Astrocyte (in vitro differentiated cells and primary cell): ENCODE measurements around the gene PDXK. TPM values are rescaled to one million over a fixed set of nuclear protein-coding genes. Genes with fewer than 3 reads are reported as not detected.

Experiments
- DNase-seq: peaks from one replicate; pipeline ENCODE4 v3.0.0-alpha.2; 2010; ENCODE audit warnings: low read depth
- FAIRE-seq: peaks from 2 replicates; lab custom pipeline; 2011; peaks lifted over from hg19 to GRCh38; lab: Jason Lieb, UNC
- H2AFZ ChIP-seq: 2 replicates; pipeline ENCODE4 v1.6.0; 2012; ENCODE audit warnings: low read depth, low read length, inconsistent platforms
- H3K27ac ChIP-seq: 2 replicates; pipeline ENCODE4 v1.5.1; 2011; ENCODE audit warnings: low read depth, low read length, inconsistent platforms
- H3K27me3 ChIP-seq: 2 replicates; pipeline ENCODE4 v1.6.0; 2011; ENCODE audit warnings: low read length, inconsistent platforms; ENCODE audit not compliant: insufficient read depth
- H3K36me3 ChIP-seq: 2 replicates; pipeline ENCODE4 v1.5.1; 2011; ENCODE audit warnings: low read length, inconsistent platforms; ENCODE audit not compliant: insufficient read depth
- H3K4me1 ChIP-seq: 2 replicates; pipeline ENCODE4 v1.5.1; 2011; ENCODE audit warnings: low read length, inconsistent platforms; ENCODE audit not compliant: insufficient read depth
- H3K4me2 ChIP-seq: 2 replicates; pipeline ENCODE4 v1.6.0; 2012; ENCODE audit warnings: low read length, inconsistent platforms
- H3K4me3 ChIP-seq: 2 replicates; pipeline ENCODE4 v1.5.1; 2011; ENCODE audit warnings: low read depth, mild to moderate bottlenecking, low read length, inconsistent platforms; ENCODE audit not compliant: insufficient read depth
- H3K79me2 ChIP-seq: 2 replicates; pipeline ENCODE4 v1.6.0; 2012; ENCODE audit warnings: mild to moderate bottlenecking, low read length, inconsistent platforms; ENCODE audit not compliant: insufficient read depth
- H3K9ac ChIP-seq: 2 replicates; pipeline ENCODE4 v1.6.0; 2012; ENCODE audit warnings: mild to moderate bottlenecking, low read length, inconsistent platforms
- H3K9me3 ChIP-seq: 2 replicates; pipeline ENCODE4 v1.5.1; 2012; ENCODE audit warnings: low read depth, mild to moderate bottlenecking, low read length, inconsistent platforms; ENCODE audit not compliant: insufficient read depth
- H4K20me1 ChIP-seq: 2 replicates; pipeline ENCODE4 v1.6.0; 2012; ENCODE audit warnings: low read length, inconsistent platforms; ENCODE audit not compliant: insufficient read depth
- H3K27ac Mint-ChIP-seq: one replicate; pipeline ENCODE4 v1.8.0; 2021; ENCODE audit warnings: mild to moderate bottlenecking, mixed read lengths; ENCODE audit not compliant: unreplicated experiment
- H3K27me3 Mint-ChIP-seq: one replicate; pipeline ENCODE4 v1.8.0; 2021; ENCODE audit warnings: low read depth, mixed read lengths; ENCODE audit not compliant: unreplicated experiment
- H3K36me3 Mint-ChIP-seq: one replicate; pipeline ENCODE4 v1.8.0; 2021; ENCODE audit warnings: low read depth, mixed read lengths; ENCODE audit not compliant: unreplicated experiment
- H3K4me1 Mint-ChIP-seq: one replicate; pipeline ENCODE4 v1.8.0; 2021; ENCODE audit warnings: low read depth, mixed read lengths; ENCODE audit not compliant: unreplicated experiment
- H3K4me3 Mint-ChIP-seq: one replicate; pipeline ENCODE4 v1.8.0; 2021; ENCODE audit warnings: mild to moderate bottlenecking, moderate library complexity, mixed read lengths; ENCODE audit not compliant: unreplicated experiment
- H3K9me3 Mint-ChIP-seq: one replicate; pipeline ENCODE4 v1.8.0; 2021; ENCODE audit warnings: mild to moderate bottlenecking, mixed read lengths; ENCODE audit not compliant: unreplicated experiment
- CTCF ChIP-seq: IDR thresholded peaks from 2 replicates; pipeline ENCODE4 v1.5.1; 2011; ENCODE audit warnings: low read depth, mild to moderate bottlenecking, inconsistent platforms, low read length, moderate library complexity; ENCODE audit not compliant: insufficient read depth
- EZH2 ChIP-seq: IDR thresholded peaks from 2 replicates; pipeline ENCODE4 v1.6.1; 2012; ENCODE audit warnings: mild to moderate bottlenecking, low read length, inconsistent platforms; ENCODE audit not compliant: insufficient read depth
- total RNA-seq: library from RNA; stranded (reverse); gene quantifications from 2 replicates; pipeline ENCODE4 v1.2.1, GENCODE V29; 2021

The PDXK gene
- total RNA-seq, 1 donor from 2014 or later: 180 TPM

- no peaks in the 10 kb centered on the region for H3K4me1 Mint-ChIP-seq
- H3K36me3 Mint-ChIP-seq: peaks cover 9% of the 10 kb centered on the region
- TF ChIP-seq CTCF (no peak), EZH2 (no peak)
- Histone ChIP-seq H3K79me2 (no peaks in the 10 kb centered on the region), H3K4me1 (no peaks in the 10 kb centered on the region), H3K9me3 (no peaks in the 10 kb centered on the region), H3K36me3 (no peaks in the 10 kb centered on the region), H2AFZ (no peak overlapping the region), H3K9ac (no peak overlapping the region), H3K4me3 (no peak overlapping the region), H3K27me3 (no peaks in the 10 kb centered on the region), H3K4me2 (no peak overlapping the region), H3K27ac (no peak overlapping the region), H4K20me1 (peaks cover 12% of the 10 kb centered on the region)
- no peak overlapping the region for H3K4me3 Mint-ChIP-seq
- no peaks in the 10 kb centered on the region for H3K9me3 Mint-ChIP-seq
- DNase-seq (no peak), FAIRE-seq (no peak)
- no peaks in the 10 kb centered on the region for H3K27me3 Mint-ChIP-seq
- H3K27ac Mint-ChIP-seq: no peak overlapping the region
These were observed 89.4 kb downstream of the PDXK start for GRCh38 chr21:43808367-43808766.

- Histone ChIP-seq H3K27me3 (no peaks in the 10 kb centered on the region), H3K9me3 (no peaks in the 10 kb centered on the region), H4K20me1 (peaks cover 12% of the 10 kb centered on the region), H3K36me3 (no peaks in the 10 kb centered on the region), H2AFZ (no peak overlapping the region), H3K4me2 (no peak overlapping the region), H3K9ac (no peak overlapping the region), H3K4me3 (no peak overlapping the region), H3K79me2 (no peaks in the 10 kb centered on the region), H3K27ac (no peak overlapping the region), H3K4me1 (no peaks in the 10 kb centered on the region)
- no peaks in the 10 kb centered on the region for H3K9me3 Mint-ChIP-seq
- no peak overlapping the region for H3K27ac Mint-ChIP-seq
- no peak for DNase-seq
- H3K4me3 Mint-ChIP-seq: no peak overlapping the region
- TF ChIP-seq CTCF: no peak
- TF ChIP-seq EZH2: no peak
- no peaks in the 10 kb centered on the region for H3K27me3 Mint-ChIP-seq
- H3K4me1 Mint-ChIP-seq: no peaks in the 10 kb centered on the region
- H3K36me3 Mint-ChIP-seq: peaks cover 9% of the 10 kb centered on the region
- no peak for FAIRE-seq
These were observed 89.9 kb downstream of the PDXK start for GRCh38 chr21:43808832-43809251.

- no peak for DNase-seq
- no peak overlapping the region for H3K27ac ChIP-seq
- H3K9me3 ChIP-seq: no peaks in the 10 kb centered on the region
- H3K4me1 ChIP-seq: no peaks in the 10 kb centered on the region
- no peak overlapping the region for H2AFZ ChIP-seq
- H3K9ac ChIP-seq: no peak overlapping the region
- H4K20me1 ChIP-seq: peaks cover 12% of the 10 kb centered on the region
- TF ChIP-seq CTCF (no peak), EZH2 (no peak)
- Mint-ChIP-seq H3K36me3 (peaks cover 7% of the 10 kb centered on the region), H3K27ac (no peak overlapping the region), H3K4me3 (no peak overlapping the region), H3K4me1 (no peaks in the 10 kb centered on the region), H3K9me3 (no peaks in the 10 kb centered on the region), H3K27me3 (peaks cover 4% of the 10 kb centered on the region)
- H3K36me3 ChIP-seq: no peaks in the 10 kb centered on the region
- no peak for FAIRE-seq
- H3K27me3 ChIP-seq: no peaks in the 10 kb centered on the region
- no peaks in the 10 kb centered on the region for H3K79me2 ChIP-seq
- H3K4me2 ChIP-seq: no peak overlapping the region
- H3K4me3 ChIP-seq: no peak overlapping the region
These were observed 90.4 kb downstream of the PDXK start for GRCh38 chr21:43809346-43809799.
